ENCODE measurements around the gene SLIT3. TPM values are rescaled to one million over a fixed set of nuclear protein-coding genes. Genes with fewer than 3 reads are reported as not detected.

The SLIT3 gene
- polyA plus RNA-seq, 1 of the 3 experiments (the other 2 are of a cell fraction): 119 TPM

DNA sequence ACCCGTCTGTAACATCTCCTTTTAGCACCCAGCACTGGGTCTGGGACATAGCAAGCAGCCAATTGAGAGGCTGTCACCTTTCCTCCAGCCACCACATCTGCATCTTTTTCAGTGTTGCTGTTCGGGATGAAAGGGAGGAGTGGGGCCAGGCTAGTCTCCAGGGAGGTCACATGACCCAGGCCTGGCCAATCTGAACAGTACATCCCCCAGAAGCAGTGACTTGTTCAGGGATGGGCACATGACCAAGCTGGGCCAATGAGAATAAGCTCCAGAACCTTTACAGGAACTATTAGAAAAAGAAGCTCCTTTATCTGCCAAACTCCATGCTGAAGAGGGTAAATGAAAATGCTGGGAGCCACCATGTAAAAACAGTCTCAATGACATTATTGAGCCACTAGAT lies 359.0 kb downstream of the SLIT3 start:
- Histone ChIP-seq H3F3A (replicated peaks; ENCODE audit: insufficient read depth) (no peaks in the 10 kb centered on the region), H3K4me1 (ENCODE audit: control insufficient read depth in 1 of 2, insufficient read depth in 2 of 2, low read depth in 1 of 2, low read length in 1 of 2) (peaks cover 0 to 66% of the 10 kb centered on the region in 2 experiments; a peak in 2 of 4 replicates), H3K9me3 (no peaks in the 10 kb centered on the region), H3K79me2 (ENCODE audit: insufficient read depth) (no peaks in the 10 kb centered on the region), H3K27ac (ENCODE audit: low read depth in 2 of 2, low read length in 1 of 2) (peak overlapping the region in 1 of 2 experiments; percentile 98; a peak in 2 of 4 replicates), H4K20me1 (ENCODE audit: insufficient read depth) (no peaks in the 10 kb centered on the region), H3K4me3 (ENCODE audit: low read depth in 2 of 2, low read length in 1 of 2) (no peak overlapping the region), H3K4me2 (no peak overlapping the region), H2AFZ (ENCODE audit: low read depth) (no peak overlapping the region), H3K27me3 (ENCODE audit: insufficient read depth) (no peaks in the 10 kb centered on the region), H3K36me3 (replicated peaks in 1 of 2; ENCODE audit: control insufficient read depth in 1 of 2, insufficient read depth in 2 of 2, low read length in 1 of 2) (no peaks in the 10 kb centered on the region), H3K9me2 (no peaks in the 10 kb centered on the region), H3K9ac (no peak overlapping the region)
- ChIA-PET POLR2A (interaction anchor here (0.9 to 7.5 kb wide), 3 partner anchors 58 to 104 kb away, joined by 4 to 99 read pairs (median 8); no protein-coding TSS in a partner anchor), CTCF (interaction anchor here (0.7 to 6.3 kb wide), 8 partner anchors 10 to 607 kb away, joined by 3 to 47 read pairs (median 5); no protein-coding TSS in a partner anchor)
- 82% methylated on average over 2 of the region's 2 CpGs for WGBS (ENCODE audit: low lambda C conversion rate)
- DNase-seq: peak; percentile 44
- TF ChIP-seq, protein P1, sequence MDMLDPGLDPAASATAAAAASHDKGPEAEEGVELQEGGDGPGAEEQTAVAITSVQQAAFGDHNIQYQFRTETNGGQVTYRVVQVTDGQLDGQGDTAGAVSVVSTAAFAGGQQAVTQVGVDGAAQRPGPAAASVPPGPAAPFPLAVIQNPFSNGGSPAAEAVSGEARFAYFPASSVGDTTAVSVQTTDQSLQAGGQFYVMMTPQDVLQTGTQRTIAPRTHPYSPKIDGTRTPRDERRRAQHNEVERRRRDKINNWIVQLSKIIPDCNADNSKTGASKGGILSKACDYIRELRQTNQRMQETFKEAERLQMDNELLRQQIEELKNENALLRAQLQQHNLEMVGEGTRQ (IDR thresholded peaks at IDR 0.05; ENCODE audit: borderline replicate concordance, low read depth, low read length): peak; percentile 63; the same call in 1 of the 2 replicates
- TF ChIP-seq GABPA (IDR thresholded peaks at IDR 0.05; ENCODE audit: low read depth): no peak
- TF ChIP-seq, protein P2, sequence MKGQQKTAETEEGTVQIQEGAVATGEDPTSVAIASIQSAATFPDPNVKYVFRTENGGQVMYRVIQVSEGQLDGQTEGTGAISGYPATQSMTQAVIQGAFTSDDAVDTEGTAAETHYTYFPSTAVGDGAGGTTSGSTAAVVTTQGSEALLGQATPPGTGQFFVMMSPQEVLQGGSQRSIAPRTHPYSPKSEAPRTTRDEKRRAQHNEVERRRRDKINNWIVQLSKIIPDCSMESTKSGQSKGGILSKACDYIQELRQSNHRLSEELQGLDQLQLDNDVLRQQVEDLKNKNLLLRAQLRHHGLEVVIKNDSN (IDR thresholded peaks at IDR 0.05; ENCODE audit: borderline replicate concordance, low read depth): peak; percentile 78

DNA sequence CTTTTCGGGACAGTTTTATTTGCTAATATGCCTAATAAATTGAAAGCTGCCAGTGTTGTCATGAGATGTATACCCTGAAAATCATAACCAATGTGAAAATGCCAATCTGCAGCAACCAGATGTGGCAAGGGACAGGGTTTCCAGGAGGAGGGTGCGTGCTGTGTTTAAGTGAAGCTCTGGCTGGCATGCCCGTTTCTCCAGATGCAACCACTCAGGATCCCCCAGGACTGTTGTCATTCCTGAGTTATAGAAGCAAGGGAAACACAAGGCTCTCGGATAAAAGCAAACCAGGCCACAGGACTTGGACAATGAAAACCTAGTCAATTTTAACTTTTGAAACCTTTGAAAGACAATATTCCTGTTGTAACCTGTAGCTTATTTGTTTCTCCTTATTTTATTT lies 360.2 kb downstream of the SLIT3 start:
- Histone ChIP-seq H3F3A (replicated peaks; ENCODE audit: insufficient read depth) (no peaks in the 10 kb centered on the region), H3K9me3 (no peaks in the 10 kb centered on the region), H3K27me3 (ENCODE audit: insufficient read depth) (no peaks in the 10 kb centered on the region), H2AFZ (ENCODE audit: low read depth) (no peak overlapping the region), H3K4me2 (no peak overlapping the region), H3K36me3 (replicated peaks in 1 of 2; ENCODE audit: control insufficient read depth in 1 of 2, insufficient read depth in 2 of 2, low read length in 1 of 2) (no peaks in the 10 kb centered on the region), H3K4me3 (ENCODE audit: low read depth in 2 of 2, low read length in 1 of 2) (no peak overlapping the region), H3K27ac (ENCODE audit: low read depth in 2 of 2, low read length in 1 of 2) (peak overlapping the region in 1 of 2 experiments; percentile 98; a peak in 2 of 4 replicates), H3K9ac (no peak overlapping the region), H3K4me1 (ENCODE audit: control insufficient read depth in 1 of 2, insufficient read depth in 2 of 2, low read depth in 1 of 2, low read length in 1 of 2) (peaks cover 0 to 54% of the 10 kb centered on the region in 2 experiments; a peak in 2 of 4 replicates), H3K79me2 (ENCODE audit: insufficient read depth) (no peaks in the 10 kb centered on the region), H3K9me2 (no peaks in the 10 kb centered on the region), H4K20me1 (ENCODE audit: insufficient read depth) (no peaks in the 10 kb centered on the region)
- POLR2A ChIA-PET: interaction anchor here (1.0 to 7.5 kb wide), 5 partner anchors 45 to 171 kb away, joined by 3 to 99 read pairs (median 3); no protein-coding TSS in a partner anchor
- 85% methylated on average over 4 of the region's 4 CpGs for WGBS (ENCODE audit: low lambda C conversion rate)
- DNase-seq: peak; percentile 52
- peak; percentile 37; the same call in 1 of the 2 replicates for TF ChIP-seq RCOR1 (IDR thresholded peaks at IDR 0.05; ENCODE audit: low read length)
- TF ChIP-seq, protein P3, sequence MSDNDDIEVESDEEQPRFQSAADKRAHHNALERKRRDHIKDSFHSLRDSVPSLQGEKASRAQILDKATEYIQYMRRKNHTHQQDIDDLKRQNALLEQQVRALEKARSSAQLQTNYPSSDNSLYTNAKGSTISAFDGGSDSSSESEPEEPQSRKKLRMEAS (IDR thresholded peaks at IDR 0.05; ENCODE audit: low read depth): no peak
- no peak for TF ChIP-seq GATA2 (CRISPR knock-in tag; IDR thresholded peaks at IDR 0.05)
- TF ChIP-seq, protein P4, sequence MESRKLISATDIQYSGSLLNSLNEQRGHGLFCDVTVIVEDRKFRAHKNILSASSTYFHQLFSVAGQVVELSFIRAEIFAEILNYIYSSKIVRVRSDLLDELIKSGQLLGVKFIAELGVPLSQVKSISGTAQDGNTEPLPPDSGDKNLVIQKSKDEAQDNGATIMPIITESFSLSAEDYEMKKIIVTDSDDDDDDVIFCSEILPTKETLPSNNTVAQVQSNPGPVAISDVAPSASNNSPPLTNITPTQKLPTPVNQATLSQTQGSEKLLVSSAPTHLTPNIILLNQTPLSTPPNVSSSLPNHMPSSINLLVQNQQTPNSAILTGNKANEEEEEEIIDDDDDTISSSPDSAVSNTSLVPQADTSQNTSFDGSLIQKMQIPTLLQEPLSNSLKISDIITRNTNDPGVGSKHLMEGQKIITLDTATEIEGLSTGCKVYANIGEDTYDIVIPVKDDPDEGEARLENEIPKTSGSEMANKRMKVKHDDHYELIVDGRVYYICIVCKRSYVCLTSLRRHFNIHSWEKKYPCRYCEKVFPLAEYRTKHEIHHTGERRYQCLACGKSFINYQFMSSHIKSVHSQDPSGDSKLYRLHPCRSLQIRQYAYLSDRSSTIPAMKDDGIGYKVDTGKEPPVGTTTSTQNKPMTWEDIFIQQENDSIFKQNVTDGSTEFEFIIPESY (IDR thresholded peaks at IDR 0.05; ENCODE audit: borderline replicate concordance, low read depth): no peak
- TF ChIP-seq CHD2 (IDR thresholded peaks at IDR 0.05; ENCODE audit: low read length, partially characterized antibody): peak; percentile 43
- TF ChIP-seq, protein P1 (IDR thresholded peaks at IDR 0.05; ENCODE audit: borderline replicate concordance, low read depth, low read length): no peak
- TF ChIP-seq MXI1 (IDR thresholded peaks at IDR 0.05; ENCODE audit: low read depth, low read length): peak; percentile 54; the same call in 1 of the 2 replicates
- TF ChIP-seq, protein P5, sequence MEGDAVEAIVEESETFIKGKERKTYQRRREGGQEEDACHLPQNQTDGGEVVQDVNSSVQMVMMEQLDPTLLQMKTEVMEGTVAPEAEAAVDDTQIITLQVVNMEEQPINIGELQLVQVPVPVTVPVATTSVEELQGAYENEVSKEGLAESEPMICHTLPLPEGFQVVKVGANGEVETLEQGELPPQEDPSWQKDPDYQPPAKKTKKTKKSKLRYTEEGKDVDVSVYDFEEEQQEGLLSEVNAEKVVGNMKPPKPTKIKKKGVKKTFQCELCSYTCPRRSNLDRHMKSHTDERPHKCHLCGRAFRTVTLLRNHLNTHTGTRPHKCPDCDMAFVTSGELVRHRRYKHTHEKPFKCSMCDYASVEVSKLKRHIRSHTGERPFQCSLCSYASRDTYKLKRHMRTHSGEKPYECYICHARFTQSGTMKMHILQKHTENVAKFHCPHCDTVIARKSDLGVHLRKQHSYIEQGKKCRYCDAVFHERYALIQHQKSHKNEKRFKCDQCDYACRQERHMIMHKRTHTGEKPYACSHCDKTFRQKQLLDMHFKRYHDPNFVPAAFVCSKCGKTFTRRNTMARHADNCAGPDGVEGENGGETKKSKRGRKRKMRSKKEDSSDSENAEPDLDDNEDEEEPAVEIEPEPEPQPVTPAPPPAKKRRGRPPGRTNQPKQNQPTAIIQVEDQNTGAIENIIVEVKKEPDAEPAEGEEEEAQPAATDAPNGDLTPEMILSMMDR (IDR thresholded peaks at IDR 0.05): no peak
- no peak for TF ChIP-seq NFIC (IDR thresholded peaks at IDR 0.05; ENCODE audit: borderline replicate concordance)
- TF ChIP-seq EZH2phosphoT487 (IDR thresholded peaks at IDR 0.05; ENCODE audit: borderline replicate concordance, low read depth): no peak
- TF ChIP-seq EP300 (IDR thresholded peaks at IDR 0.05; ENCODE audit: borderline replicate concordance in 1 of 2, low read depth in 1 of 2, low read length in 1 of 2): peak in 1 of 2 experiments; percentile 55; a peak in 1 of 4 replicates
- TF ChIP-seq FOXJ3 (CRISPR knock-in tag; IDR thresholded peaks at IDR 0.05): no peak
- TF ChIP-seq ELF1 (IDR thresholded peaks at IDR 0.05): no peak
- TF ChIP-seq RAD21 (IDR thresholded peaks at IDR 0.05; ENCODE audit: low read length): 0 out of 2 replicates have a peak, but pooled peaks have one; percentile 27
- no peak for TF ChIP-seq RXRA (IDR thresholded peaks at IDR 0.05; ENCODE audit: borderline replicate concordance, low read depth)
- TF ChIP-seq MEF2A (IDR thresholded peaks at IDR 0.05; ENCODE audit: borderline replicate concordance, low read depth): no peak
- CTCF ChIA-PET: interaction anchor here (1.0 to 1.5 kb wide), 3 partner anchors 18 to 42 kb away, joined by 3 to 5 read pairs (median 4); no protein-coding TSS in a partner anchor

Measured in SK-N-SH (cell line).